ENCODE results near the gene MYO9B. TPM values are rescaled to one million over a fixed set of nuclear protein-coding genes. Genes with fewer than 3 reads are reported as not detected.

MYO9B gene
- total RNA-seq, 1 experiment from 2014 or later, result 74.6 TPM

- intact Hi-C loops (cut with micrococcal nuclease), result no loop called here
- no peak for ATAC-seq
- H2AFZ ChIP-seq (ENCODE audit: low read depth, low read length, poor library complexity, severe bottlenecking), result no peak overlapping the region
- no peaks in the 10 kb centered on the region for H4K20me1 ChIP-seq (ENCODE audit: insufficient read depth)
- H3K9me2 ChIP-seq (ENCODE audit: insufficient read depth), result no peaks in the 10 kb centered on the region
- TF ChIP-seq EZH2 (IDR thresholded peaks at IDR 0.05) (no peak), SP1 (IDR thresholded peaks at IDR 0.05; ENCODE audit: low read depth) (no peak), SIN3A (IDR thresholded peaks at IDR 0.05; ENCODE audit: low read depth) (no peak), CTCF (IDR thresholded peaks at IDR 0.05 in 2 of 3, conservative IDR thresholded peaks at IDR 0.05 in 1 of 3; ENCODE audit: borderline replicate concordance in 1 of 3, insufficient read depth in 1 of 3, low read depth in 2 of 3, low read length in 2 of 3) (no peak), RAD21 (IDR thresholded peaks at IDR 0.05; ENCODE audit: low read depth) (no peak), SRF (IDR thresholded peaks at IDR 0.05; ENCODE audit: low read depth) (no peak), POLR2AphosphoS5 (IDR thresholded peaks at IDR 0.05; ENCODE audit: low read depth, low read length) (no peak), JUND (IDR thresholded peaks at IDR 0.05) (no peak), POLR2A (IDR thresholded peaks at IDR 0.05; ENCODE audit: borderline replicate concordance, extremely low read depth, insufficient read depth, insufficient read length) (no peak), EGR1 (IDR thresholded peaks at IDR 0.05; ENCODE audit: low read depth) (no peak), FOSL1 (IDR thresholded peaks at IDR 0.05; ENCODE audit: low read depth) (no peak), ZFX (IDR thresholded peaks at IDR 0.05) (no peak), YY1 (IDR thresholded peaks at IDR 0.05; ENCODE audit: extremely low read depth, insufficient replicate concordance, low read depth, low read length) (no peak), MAX (IDR thresholded peaks at IDR 0.05) (no peak), EZH2phosphoT487 (IDR thresholded peaks at IDR 0.05; ENCODE audit: borderline replicate concordance) (no peak)
- no peaks in the 10 kb centered on the region for H3K27me3 ChIP-seq (ENCODE audit: insufficient read depth, low read length)
- H3K9ac ChIP-seq (ENCODE audit: low read length), result no peak overlapping the region
- DNase-seq (ENCODE audit: low read depth, low spot score), result no peak
- no TSS peak for BruUV-seq (replicated peaks)
- ChIA-PET CTCF (no interaction called here), RAD21 (ENCODE audit: low non-redundant PET in 1 of 2, low total read pairs in 2 of 2, uncharacterized antibody in 2 of 2, unreplicated experiment in 2 of 2) (no interaction called here), POLR2A (no interaction called here)
- no peak overlapping the region for H3K4me3 ChIP-seq (replicated peaks in 1 of 2; ENCODE audit: low read depth in 1 of 2, low read length in 2 of 2)
- H3K4me2 ChIP-seq (ENCODE audit: low read length), result no peak overlapping the region
- H3K79me2 ChIP-seq (ENCODE audit: insufficient read depth, low read length), result no peaks in the 10 kb centered on the region
- peaks cover 6 to 10% of the 10 kb centered on the region in 2 experiments; a peak in 3 of 4 replicates for H3K36me3 ChIP-seq (ENCODE audit: control insufficient read depth in 1 of 2, insufficient read depth in 2 of 2, low read length in 2 of 2)
- no peaks in the 10 kb centered on the region for H3K4me1 ChIP-seq (ENCODE audit: control insufficient read depth in 1 of 2, insufficient read depth in 2 of 2, low read length in 2 of 2)
- no peaks in the 10 kb centered on the region for H3K9me3 ChIP-seq (ENCODE audit: control insufficient read depth in 1 of 2, insufficient read depth in 1 of 2, low read depth in 1 of 2, low read length in 2 of 2)
- H3K27ac ChIP-seq (ENCODE audit: low read depth, low read length), result no peak overlapping the region
These were observed 105.6 kb downstream of the MYO9B start for GRCh38 chr19:17180997-17181702.

Data from HCT116 (cell line).